Endothelial cell of hepatic sinusoid (primary cell): ENCODE results near the gene ADAP1.

ENCODE experiments used
- in situ Hi-C: cut with HindIII; loops from 2 replicates; pipeline ENCODE4 v1.10.0; 2017; ENCODE audit warnings: low sequenced_read_pairs

The ADAP1 gene

GRCh38 chr7:898855-899681 lies 55.4 kb downstream of the ADAP1 start:
- in situ Hi-C loops = no loop called here

DNA sequence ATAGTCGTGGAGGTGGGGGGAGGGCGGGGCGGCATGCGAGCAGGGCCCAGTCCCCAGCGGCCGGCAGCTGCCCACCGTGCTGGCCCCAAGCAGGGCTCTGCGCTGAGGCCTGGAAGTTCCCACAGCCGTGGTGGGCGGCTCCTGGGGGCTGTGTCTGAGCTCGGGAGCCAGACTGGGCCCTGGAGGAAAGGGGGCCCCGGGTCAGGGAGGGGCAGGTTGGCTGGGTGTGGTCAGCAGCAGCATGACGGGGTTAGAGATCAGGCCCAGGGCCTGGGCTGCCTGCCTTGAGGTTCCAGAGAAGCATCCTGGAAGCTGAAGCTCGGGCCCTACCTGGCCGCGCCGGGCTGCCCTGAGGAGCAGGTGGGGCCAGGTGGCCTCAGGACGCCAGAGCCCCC lies 56.0 kb downstream of the ADAP1 start:
- in situ Hi-C loops = no loop called here

- in situ Hi-C loops = no loop called here
Measured at GRCh38 chr7:897771-898376, 56.6 kb downstream of the ADAP1 start.

DNA sequence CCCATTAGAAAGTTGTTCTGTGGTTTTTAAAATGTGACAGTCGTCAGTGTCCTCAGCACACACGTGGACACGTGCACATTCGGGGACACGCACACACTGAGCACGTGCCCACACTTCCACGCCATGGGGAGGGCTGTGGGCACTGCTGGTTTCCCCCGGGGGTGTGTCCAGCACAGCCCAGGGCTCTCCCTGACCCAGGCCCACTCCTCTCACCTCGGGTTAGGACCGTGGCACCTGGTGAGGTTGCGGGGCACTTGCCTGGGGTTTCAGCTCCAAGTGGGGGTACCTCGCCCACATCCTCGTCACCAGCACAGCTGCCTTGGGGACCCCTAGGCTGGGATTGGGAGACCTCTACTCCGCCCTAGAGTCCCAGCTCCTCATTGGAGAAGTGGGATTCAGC lies 57.4 kb downstream of the ADAP1 start:
- in situ Hi-C loops = no loop called here

GRCh38 chr7:896346-897075 lies 58.0 kb downstream of the ADAP1 start:
- in situ Hi-C loops = no loop called here

DNA sequence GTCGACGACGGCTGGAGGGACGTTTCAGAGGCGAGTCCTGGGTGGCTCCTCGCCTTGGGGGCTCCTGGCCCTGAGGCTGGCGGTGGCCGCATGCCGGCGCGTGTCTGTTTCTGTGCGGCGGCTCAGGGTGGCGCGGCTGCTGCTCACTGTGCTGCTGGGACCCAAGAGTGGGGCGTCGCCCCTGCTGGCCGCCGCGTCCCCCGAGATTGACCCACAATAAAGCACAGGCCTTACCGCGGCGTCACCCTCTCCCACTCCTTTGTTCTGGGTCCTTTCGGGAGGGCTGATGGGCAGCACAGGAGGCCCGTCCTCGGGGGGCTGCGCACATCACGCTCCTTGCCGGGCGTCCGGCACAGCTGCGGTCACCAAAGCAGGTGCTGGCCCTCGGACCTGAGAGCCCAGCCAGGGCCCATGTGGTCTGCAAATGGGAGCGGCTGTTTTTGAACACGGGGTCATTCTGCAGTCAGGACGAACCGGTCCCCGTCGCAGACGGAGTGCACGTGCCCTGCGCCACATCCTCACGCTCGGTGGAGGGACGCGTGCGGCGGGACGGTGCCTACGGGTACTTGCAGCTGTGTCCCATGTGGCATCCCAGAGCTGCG lies 58.9 kb downstream of the ADAP1 start:
- in situ Hi-C loops = no loop called here

DNA sequence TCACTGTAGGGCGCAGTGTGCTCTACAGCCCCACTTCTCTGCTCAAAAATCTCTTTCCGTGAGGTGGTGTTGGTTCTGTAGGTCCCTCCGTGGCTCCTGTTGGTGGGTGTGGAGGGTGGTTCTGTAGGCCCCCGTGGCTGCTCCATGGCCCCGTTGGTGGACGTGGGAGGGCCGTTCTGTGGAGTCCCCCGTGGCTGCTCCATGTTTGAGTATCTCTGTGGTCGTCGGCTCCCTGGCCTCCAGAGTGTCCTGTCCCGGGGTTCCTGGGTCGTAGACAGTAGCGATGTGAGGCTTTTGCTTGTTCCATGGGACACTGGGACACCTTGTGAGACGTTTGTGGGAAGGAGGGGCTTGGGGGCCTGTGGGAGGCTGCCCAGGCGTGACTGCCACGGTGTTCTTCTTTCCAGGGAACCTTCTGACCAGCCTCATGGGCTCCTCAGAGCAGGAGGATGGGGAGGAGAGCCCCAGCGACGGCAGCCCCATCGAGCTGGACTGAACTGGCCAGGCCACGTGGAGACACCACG lies 59.5 kb downstream of the ADAP1 start:
- in situ Hi-C loops = loop anchor here (5.0 kb wide), 2 partner anchors 67 to 108 kb away; no protein-coding TSS in a partner anchor

DNA sequence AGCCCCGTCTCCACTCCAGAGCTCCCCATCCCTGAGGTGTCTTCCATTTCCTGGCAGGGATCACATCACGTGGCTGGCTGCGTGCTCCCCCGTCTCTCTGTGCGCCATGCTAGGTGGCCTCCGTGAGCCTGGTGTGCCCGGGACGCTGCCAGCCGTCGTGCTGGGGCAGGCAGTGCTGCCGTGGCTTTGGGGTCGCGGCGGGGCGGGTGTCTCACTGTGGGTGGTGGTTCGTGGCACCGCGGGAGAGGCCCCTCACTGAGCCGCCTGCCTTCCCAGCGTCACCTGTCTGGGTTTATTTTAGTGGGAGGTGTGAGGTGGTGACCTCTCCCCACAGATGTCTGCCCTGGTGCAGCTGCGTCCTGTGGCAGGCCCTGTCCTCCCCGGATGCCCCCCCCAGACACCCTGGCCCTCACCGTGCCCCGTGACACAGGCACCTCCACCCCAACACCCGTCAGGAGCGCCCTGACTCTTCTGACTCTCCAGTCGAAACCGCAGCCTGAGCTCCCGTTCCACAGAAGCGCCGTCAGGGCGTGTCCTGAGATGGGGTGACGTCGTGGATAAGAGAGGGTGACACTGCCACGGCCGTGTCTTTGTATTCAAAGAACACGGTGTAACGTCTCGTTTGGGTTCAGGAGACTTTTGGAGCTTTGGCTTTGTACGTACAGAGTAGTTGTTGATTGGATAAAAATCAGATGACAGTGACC lies 60.2 kb downstream of the ADAP1 start:
- in situ Hi-C loops = loop anchor here (5.0 kb wide), 2 partner anchors 68 to 107 kb away; no protein-coding TSS in a partner anchor

GRCh38 chr7:893686-894085 lies 60.8 kb downstream of the ADAP1 start:
- in situ Hi-C loops = loop anchor here (5.0 kb wide), 2 partner anchors 69 to 106 kb away; no protein-coding TSS in a partner anchor

DNA sequence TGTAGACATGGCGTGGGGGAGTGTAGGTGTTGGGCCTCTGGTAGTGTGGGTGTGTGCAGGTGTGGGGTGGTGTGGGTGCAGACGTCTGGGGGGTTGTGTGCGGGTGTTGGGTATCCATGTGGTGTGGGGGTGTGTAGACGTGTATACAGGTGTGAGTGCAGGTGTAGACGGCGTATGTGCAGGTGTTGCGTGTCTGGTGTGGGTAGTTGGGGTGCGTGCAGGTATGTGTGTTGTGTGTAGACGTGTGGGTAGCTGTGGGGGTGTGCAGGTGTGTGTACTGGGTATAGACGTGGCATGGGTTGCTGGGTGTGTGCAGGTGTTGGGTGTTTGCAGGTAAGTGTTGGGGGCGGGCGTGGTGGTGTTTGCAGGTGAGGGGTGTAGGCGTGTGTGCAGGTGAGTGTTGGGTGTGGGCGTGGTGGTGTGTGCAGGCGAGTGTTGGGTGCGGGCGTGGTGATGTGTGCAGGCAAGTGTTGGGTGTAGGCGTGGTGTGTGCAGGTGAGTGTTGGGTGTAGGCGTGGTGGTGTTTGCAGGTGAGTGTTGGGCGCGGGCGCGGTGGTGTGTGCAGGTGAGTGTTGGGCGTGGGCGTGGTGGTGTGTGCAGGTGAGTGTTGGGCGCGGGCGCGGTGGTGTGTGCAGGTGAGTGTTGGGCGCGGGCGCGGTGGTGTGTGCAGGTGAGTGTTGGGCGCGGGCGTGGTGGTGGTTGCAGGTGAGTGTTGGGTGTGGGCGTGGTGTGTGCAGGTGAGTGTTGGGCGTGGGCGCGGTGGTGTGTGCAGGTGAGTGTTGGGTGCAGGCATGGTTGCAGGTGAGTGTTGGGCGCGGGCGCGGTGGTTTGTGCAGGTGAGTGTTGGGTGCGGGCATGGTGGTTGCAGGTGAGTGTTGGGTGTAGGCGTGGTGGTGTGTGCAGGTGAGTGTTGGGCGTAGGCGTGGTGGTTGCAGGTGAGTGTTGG lies 61.6 kb downstream of the ADAP1 start:
- in situ Hi-C loops = loop anchor here (5.0 kb wide), 2 partner anchors 69 to 106 kb away; no protein-coding TSS in a partner anchor

DNA sequence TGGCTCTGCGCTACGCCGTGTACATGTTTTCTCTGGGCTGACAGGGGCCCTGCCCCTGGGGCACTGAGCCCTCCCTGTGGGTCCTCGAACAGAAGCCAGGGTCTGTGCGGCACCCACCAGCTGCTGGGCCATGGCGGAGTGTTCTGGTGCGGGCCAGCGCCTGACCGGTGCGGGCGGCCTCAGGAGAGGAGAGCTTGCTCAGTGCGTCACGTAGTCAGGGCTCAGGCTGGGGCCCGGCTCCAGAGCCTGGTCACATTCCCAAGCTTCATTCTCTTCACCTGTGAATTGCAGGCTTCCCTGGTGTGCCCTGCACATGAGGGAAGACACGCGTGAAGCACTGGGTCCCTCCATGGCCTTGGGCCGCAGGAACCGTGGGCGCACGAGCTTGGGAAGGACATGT lies 62.7 kb downstream of the ADAP1 start:
- in situ Hi-C loops = loop anchor here (5.0 kb wide), 2 partner anchors 70 to 105 kb away; no protein-coding TSS in a partner anchor

- in situ Hi-C loops = loop anchor here (5.0 kb wide), 2 partner anchors 71 to 104 kb away; no protein-coding TSS in a partner anchor
Measured at GRCh38 chr7:891291-891690, 63.2 kb downstream of the ADAP1 start.

DNA sequence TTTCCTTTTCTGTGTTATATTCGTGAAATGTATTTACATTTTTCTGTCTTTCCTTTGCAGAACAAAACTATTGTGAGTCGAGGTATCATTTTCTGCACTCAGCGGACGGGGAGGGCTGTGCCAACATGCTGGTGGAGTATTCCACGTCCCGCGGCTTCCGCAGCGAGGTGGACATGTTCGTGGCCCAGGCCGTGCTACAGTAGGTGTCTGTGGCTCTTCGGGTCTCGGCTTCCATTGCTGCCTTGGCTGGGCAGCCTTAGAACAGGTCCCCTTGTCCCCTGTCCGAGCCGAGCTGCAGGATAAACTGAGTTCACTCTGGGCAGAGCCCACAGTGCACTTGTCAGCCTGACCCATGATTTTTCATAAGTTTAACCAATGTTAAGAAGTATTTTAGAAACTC lies 63.6 kb downstream of the ADAP1 start:
- in situ Hi-C loops = loop anchor here (5.0 kb wide), 2 partner anchors 71 to 104 kb away; no protein-coding TSS in a partner anchor

GRCh38 chr7:889391-889790 lies 65.1 kb downstream of the ADAP1 start:
- in situ Hi-C loops = no loop called here

- in situ Hi-C loops = no loop called here
Measured at GRCh38 chr7:889025-889390, 65.5 kb downstream of the ADAP1 start.

DNA sequence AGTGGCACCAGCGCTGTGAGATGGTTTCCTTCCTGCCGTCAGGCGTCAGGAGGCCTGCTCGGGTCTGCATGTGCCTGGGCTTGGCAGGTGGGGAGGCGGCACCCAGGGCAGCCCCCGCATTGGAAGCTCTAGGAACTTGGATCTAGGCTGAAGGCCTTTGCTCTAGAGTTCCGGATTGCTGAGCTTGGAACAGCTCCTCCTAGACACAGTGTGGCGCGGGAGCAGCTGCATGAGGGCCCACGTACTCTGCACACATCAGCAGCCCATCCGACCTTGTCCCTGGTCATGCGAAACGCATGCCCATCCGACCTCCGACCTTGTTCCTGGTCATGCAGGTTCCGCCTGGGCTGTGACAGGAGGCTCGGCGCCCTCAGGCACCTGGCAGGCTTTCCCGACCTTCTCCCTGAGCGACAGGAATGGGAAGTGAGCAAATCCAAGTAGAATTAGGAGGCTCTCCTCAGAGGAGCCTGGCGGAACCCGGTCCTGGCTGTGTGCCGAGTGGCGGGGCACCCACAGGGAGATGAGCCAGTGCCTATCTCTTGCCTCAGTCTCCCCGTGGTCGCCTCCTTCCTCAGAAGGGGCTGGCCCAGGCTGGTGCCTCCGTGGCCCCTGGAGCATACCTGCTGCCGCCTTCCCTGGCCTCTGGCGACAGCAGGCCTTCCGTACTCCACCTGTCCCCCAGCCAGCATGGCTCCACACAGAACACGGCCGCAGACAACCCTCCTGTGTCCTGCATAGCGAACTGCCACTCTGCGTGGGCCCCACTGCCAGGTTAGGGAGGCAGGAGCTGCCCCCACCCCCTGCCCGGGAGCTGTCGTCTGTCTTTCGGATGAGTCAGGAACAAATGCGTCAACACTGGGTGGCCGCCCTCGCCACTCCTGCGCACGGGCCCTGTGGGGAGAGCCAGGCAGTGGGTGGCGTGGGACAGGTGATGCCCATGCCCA lies 66.1 kb downstream of the ADAP1 start:
- in situ Hi-C loops = no loop called here

DNA sequence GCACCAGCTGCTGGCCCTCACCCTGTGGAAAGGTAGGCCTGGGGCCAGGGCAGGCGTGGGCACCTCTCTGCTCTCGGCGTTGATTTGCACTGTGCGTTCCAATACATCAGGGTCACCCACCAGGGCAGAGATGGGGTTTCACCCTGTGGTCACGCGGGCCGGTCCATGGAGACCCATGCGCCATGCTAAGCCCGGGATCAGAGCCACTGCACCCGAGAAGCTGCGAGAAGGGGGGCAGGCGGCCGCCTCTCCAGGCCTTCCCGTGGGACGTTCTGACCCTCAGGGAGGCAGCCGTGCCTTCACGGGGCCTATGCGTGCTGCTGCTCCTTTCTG lies 67.0 kb downstream of the ADAP1 start:
- in situ Hi-C loops = no loop called here
